Nucleus accumbens (tissue), 56 donors: ENCODE measurements around the gene C2orf92.

Experiments used
- DNase-seq, 56 donors: peaks; one replicate each; lab custom pipeline; 2025; lab: John Stamatoyannopoulos, UW

The C2orf92 gene

GRCh38 chr2:97724946-97725688 is 55.6 kb downstream of the C2orf92 start:
- DNase-seq, result no peak

- DNase-seq, result no peak
These were observed 57.0 kb downstream of the C2orf92 start for GRCh38 chr2:97726261-97727064.

GRCh38 chr2:97727296-97727695 is 57.8 kb downstream of the C2orf92 start:
- DNase-seq, result no peak

DNA sequence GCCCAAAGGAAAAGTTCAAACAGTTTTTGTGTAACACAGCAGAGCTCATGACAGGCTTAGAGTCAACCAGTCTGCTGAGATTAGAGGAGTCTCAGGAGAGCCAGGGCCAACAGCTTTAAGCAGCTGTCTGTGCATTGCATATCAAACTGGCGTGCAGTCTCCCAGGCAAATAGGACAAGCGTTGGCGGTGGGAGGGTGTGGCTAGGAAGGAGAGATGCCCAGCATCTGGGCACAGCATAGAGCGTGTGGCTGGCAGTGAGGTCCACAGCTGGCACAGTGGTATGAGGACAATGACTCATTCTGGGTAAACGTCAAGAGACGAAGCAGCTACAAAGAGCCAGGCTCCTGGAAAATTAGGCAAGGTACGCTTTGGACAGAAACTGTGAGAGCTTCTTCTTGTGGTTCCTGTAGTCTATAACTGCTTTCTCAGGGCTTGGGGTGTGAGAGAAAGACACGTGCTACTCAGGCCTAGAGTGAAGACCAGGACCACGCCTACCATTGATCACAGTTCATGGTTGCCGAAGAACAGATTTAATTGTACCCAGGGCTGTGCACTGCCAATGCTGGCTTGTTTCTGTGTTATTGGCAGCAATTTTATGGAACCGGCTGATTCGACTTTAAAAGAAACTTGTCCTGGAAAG is 58.7 kb downstream of the C2orf92 start:
- DNase-seq, result peak in 2 of 56 donors; percentile 3 to 9

DNA sequence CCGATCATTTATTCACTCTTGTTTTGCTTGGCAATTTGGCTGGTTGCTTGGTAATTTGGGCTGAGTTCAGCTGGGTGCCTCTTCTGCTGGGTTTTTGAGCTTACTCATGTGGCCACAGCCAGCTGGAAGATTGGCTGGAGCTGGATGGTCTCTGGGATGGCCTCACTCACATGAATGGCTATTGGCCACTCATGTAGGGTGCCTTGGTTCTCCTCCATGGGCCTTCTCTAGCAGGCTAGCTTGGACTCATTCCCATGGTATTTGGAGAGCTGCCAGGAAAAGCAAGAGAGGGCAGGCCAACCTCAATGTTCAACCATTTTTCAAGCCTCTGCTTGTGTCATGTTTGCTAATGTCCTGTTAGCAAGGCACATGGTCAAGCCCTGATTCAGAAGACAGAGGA is 60.7 kb downstream of the C2orf92 start:
- no peak for DNase-seq

- no peak for DNase-seq
These were observed 61.9 kb downstream of the C2orf92 start for GRCh38 chr2:97731274-97732020.

DNA sequence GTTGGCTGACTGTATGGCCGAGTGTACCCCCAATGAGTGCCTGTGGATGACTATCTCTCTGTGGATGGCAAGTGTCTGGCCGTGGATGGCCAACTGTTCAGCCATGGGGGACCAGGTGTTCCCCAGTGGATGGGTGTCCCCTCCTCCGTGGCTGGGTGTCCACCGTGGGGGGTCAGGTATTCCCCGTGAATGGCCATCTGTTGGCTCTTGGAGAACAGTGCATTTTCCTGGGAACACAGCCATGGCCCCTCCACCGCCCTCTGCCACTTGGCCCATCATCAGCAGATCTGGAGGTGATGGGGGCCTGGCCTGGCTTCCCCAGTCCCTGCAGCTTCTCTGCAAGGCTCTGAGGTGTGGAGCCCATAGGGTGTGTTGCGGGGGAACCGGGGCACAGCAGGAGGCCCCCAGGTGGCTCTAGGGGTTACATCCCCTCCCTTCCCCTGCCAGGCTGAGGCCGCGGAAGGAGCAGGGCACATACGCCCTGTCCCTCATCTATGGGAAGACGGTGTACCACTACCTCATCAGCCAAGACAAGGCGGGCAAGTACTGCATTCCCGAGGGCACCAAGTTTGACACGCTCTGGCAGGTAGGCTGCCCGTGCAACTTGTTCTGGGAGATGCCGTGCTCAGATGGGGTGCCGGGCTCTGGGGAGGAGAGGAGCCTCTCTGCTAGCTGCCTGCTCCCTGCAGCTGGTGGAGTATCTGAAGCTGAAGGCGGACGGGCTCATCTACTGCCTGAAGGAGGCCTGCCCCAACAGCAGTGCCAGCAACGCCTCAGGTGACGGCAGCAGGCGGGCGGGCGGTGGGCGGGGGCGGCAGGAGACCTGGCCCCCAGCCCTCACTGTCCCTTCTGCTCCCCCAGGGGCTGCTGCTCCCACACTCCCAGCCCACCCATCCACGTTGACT is 63.2 kb downstream of the C2orf92 start:
- no peak for DNase-seq

- no peak for DNase-seq
These were observed 64.0 kb downstream of the C2orf92 start for GRCh38 chr2:97733341-97734035.

DNA sequence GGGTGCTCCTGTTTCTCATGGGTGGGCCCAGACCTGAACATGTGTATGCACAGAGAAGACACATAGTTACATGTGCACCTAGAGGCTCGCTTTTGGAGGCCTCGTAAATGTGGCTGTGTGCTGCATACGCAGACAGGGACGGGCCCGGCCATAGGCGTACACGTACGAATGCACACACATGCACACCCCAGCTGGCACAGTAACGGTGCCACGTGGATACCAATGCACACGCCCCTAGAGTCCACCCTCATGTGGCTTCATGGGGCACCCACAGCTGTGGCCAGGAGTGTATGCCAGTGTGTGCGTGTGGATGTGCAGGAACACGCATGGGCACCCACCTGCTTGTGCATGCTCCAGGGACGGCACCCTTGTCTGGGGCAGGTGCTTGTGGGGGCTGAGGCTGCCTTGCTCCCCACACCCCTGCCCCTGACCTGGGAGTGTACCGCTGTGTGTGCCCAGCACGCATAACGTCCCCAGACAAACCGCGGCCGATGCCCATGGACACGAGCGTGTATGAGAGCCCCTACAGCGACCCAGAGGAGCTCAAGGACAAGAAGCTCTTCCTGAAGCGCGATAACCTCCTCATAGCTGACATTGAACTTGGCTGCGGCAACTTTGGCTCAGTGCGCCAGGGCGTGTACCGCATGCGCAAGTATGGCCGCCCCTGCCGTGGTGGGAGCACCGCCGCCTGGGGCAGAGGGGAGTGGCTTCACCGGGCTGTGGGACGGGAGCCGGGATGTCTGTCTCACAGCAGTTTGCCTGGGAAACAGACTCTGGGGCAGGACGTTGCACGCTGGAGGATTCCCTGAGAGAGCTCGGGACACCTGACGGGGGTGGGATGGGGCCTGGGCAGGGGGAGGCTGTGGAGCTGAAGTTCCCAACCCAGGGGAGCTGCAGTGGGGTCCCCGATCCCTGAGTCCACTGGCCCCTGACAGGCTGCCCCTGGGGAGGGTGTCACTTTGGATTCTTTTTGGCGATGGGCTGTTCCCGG is 64.8 kb downstream of the C2orf92 start:
- no peak for DNase-seq

- no peak for DNase-seq
These were observed 65.6 kb downstream of the C2orf92 start for GRCh38 chr2:97735161-97735561.

DNA sequence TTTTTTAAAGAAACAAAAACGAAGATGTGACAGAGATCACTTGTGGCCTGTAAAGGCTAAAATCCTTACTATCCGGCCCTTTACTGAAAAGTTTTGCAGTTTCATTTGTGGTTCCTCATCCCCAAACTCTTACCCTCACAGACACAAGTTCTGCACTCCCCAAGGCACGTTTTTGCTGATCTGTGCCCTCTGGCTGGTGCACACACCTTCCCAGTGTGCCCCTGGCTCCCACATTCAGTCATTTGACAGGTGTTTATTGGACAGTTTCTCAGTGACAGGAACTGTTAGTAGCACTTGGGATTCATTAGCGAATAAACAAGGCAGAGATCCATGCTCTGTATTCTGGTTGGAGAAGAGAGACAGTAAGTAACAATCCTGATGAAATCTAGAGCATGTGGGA is 66.7 kb downstream of the C2orf92 start:
- DNase-seq, result no peak

DNA sequence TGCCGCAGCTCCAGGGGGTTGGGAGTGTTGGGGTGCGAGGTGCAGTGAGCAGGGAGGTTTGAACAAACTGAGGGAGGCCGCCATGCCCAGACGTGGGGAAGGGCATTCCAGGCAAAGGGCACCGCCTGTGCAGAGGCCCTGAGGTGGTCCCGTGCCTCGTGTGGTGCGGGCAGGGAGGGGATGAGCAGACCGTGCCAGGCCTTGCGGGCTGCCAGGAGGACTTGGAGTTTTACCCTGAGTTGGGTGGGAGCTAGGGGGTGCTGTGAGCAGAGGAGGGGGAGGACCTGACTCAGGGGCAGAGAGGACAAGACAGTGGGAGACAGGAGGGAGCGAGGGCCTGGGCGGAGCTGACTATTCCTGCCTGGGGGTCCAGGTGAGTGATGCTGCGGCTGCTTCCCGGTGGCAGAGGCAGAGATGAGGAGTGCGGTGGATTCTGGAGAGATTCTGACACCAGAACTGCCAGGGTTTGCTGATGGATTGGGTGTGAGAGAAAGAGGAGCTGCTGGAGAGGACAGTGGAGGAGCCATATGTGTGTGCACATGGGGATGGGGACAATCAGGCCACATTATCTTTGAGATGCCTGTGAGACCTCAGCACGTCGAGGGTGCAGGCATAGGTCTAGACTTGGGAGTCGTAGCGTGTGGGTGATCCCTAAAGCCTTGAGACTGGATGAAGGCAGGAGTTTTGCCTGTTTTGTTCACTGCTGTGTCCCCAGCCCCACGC is 67.3 kb downstream of the C2orf92 start:
- no peak for DNase-seq

DNA sequence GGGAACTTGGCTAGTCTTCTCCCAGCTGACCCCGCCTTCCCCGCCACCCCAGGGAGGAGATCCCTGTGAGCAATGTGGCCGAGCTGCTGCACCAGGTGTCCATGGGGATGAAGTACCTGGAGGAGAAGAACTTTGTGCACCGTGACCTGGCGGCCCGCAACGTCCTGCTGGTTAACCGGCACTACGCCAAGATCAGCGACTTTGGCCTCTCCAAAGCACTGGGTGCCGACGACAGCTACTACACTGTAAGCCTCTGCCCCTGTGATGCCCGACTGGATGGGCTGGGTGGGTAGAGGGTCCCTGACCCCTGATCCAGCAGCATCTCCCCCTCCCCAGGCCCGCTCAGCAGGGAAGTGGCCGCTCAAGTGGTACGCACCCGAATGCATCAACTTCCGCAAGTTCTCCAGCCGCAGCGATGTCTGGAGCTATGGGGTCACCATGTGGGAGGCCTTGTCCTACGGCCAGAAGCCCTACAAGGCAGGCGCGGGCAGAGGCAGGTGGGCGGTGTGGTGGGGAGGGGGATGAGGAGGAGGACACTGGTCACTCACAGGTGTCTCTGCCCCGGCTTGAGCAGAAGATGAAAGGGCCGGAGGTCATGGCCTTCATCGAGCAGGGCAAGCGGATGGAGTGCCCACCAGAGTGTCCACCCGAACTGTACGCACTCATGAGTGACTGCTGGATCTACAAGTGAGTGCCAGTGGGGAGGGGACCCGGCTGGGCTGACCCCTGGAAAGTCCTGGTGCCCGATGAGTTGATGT is 68.1 kb downstream of the C2orf92 start:
- no peak for DNase-seq

DNA sequence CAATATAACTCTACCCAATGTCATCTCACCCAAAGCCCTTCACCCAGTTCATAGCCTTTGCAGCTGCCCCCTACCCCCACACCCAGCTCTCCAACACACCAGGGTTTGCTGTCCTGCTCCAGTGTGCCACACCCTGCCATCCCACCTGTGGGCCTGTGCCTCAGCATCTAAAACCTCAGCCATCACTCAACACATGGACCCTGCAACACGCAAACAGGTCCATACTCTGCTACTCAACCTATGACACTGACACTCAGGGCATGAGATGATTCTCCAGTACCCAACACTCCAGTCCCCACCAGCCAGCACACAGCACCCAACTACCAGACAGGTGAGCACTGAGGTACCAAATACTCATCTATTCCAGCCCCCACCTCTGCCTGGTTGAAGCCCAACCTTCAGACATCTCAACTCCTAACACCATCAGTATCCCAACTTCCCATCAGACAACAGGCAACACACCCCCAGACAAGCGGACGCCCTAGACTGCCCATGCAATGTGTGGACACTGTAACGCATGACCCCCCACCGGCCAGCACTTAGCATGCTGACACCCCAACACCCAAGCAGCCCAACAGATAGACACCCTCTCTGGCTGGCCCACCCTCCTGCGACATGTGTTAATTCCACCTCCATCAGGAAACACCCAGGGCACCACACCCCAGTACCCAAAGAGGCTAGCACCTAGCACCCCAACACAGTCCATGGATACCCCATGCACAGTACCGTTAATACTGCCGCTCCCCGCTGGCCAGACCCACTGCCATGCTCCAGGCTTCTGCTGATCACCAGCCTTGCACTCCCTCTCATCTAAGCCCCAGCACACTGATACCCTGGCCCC is 68.9 kb downstream of the C2orf92 start:
- no peak for DNase-seq
